Activated T-cell treated with anti-CD3 and anti-CD28 coated beads for 24 hours (primary cell): ENCODE data around the gene GABRB3.

Source experiments
- DNase-seq: peaks from one replicate; pipeline ENCODE4 v3.0.0-alpha.2; 2020; ENCODE audit warnings: low read depth

The GABRB3 gene

GRCh38 chr15:26628879-26629529 lies 143.9 kb downstream of the GABRB3 start:
- no peak for DNase-seq

- DNase-seq, result no peak
Observed at GRCh38 chr15:26628071-26628470, 144.8 kb downstream of the GABRB3 start.

- no peak for DNase-seq
Observed at GRCh38 chr15:26624128-26624527, 148.7 kb downstream of the GABRB3 start.

- no peak for DNase-seq
Observed at GRCh38 chr15:26623071-26623470, 149.8 kb downstream of the GABRB3 start.

GRCh38 chr15:26621816-26622215 lies 151.1 kb downstream of the GABRB3 start:
- no peak for DNase-seq

- no peak for DNase-seq
Observed at GRCh38 chr15:26620528-26621458, 152.1 kb downstream of the GABRB3 start.

- no peak for DNase-seq
Observed at GRCh38 chr15:26615927-26616302, 157.0 kb downstream of the GABRB3 start.

- no peak for DNase-seq
Observed at GRCh38 chr15:26615188-26615926, 157.5 kb downstream of the GABRB3 start.

GRCh38 chr15:26614734-26615133 lies 158.1 kb downstream of the GABRB3 start:
- no peak for DNase-seq

GRCh38 chr15:26598704-26599103 lies 174.2 kb downstream of the GABRB3 start:
- DNase-seq, result no peak

GRCh38 chr15:26595611-26596010 lies 177.3 kb downstream of the GABRB3 start:
- no peak for DNase-seq

GRCh38 chr15:26590676-26591075 lies 182.2 kb downstream of the GABRB3 start:
- DNase-seq, result no peak

- no peak for DNase-seq
Observed at GRCh38 chr15:26582840-26583239, 190.0 kb downstream of the GABRB3 start.

- no peak for DNase-seq
Observed at GRCh38 chr15:26580943-26581342, 191.9 kb downstream of the GABRB3 start.

GRCh38 chr15:26572602-26573350 lies 200.1 kb downstream of the GABRB3 start:
- no peak for DNase-seq

GRCh38 chr15:26571346-26571745 lies 201.5 kb downstream of the GABRB3 start:
- no peak for DNase-seq

GRCh38 chr15:26565542-26565941 lies 207.3 kb downstream of the GABRB3 start:
- no peak for DNase-seq

GRCh38 chr15:26564361-26564760 lies 208.5 kb downstream of the GABRB3 start:
- no peak for DNase-seq

- no peak for DNase-seq
Observed at GRCh38 chr15:26562336-26562735, 210.5 kb downstream of the GABRB3 start.

- DNase-seq, result no peak
Observed at GRCh38 chr15:26561896-26562295, 211.0 kb downstream of the GABRB3 start.

GRCh38 chr15:26561130-26561529 lies 211.7 kb downstream of the GABRB3 start:
- no peak for DNase-seq

GRCh38 chr15:26555898-26556297 lies 217.0 kb downstream of the GABRB3 start:
- DNase-seq, result no peak
